Hepatocyte (in vitro differentiated cells): ENCODE data around the gene GRIN3A. TPM values are rescaled to one million over a fixed set of nuclear protein-coding genes. Genes with fewer than 3 reads are reported as not detected.

Experiments
- DNase-seq: peaks from one replicate; pipeline ENCODE4 v3.0.0-alpha.2; 2016; ENCODE audit warnings: low spot score
- H2AFZ ChIP-seq: fragments of 200-600 bp; sonication (generic); 2 replicates; pipeline ENCODE4 v1.6.0; 2016; ENCODE audit warnings: antibody characterized with exemption, mild to moderate bottlenecking
- H3K27ac ChIP-seq: fragments of 200-600 bp; sonication (generic); 2 replicates; pipeline ENCODE4 v1.5.1; 2016; ENCODE audit warnings: mild to moderate bottlenecking
- H3K27me3 ChIP-seq: fragments of 200-600 bp; sonication (generic); 2 replicates; pipeline ENCODE4 v1.6.1; 2016
- H3K36me3 ChIP-seq: fragments of 200-600 bp; sonication (generic); replicated peaks from 2 replicates; pipeline ENCODE4 v1.5.1; 2016; ENCODE audit warnings: low read depth; ENCODE audit not compliant: insufficient read depth
- H3K4me1 ChIP-seq: fragments of 200-600 bp; sonication (generic); 2 replicates; pipeline ENCODE4 v1.5.1; 2016; ENCODE audit warnings: mild to moderate bottlenecking, moderate library complexity; ENCODE audit not compliant: insufficient read depth
- H3K4me2 ChIP-seq: fragments of 200-600 bp; sonication (generic); 2 replicates; pipeline ENCODE4 v1.6.0; 2016
- H3K4me3 ChIP-seq: fragments of 200-600 bp; sonication (generic); 2 replicates; pipeline ENCODE4 v1.5.1; 2016; ENCODE audit warnings: mild to moderate bottlenecking
- H3K79me2 ChIP-seq: fragments of 200-600 bp; sonication (generic); 2 replicates; pipeline ENCODE4 v1.6.0; 2017; ENCODE audit warnings: mild to moderate bottlenecking
- H3K9me2 ChIP-seq: fragments of 200-600 bp; sonication (generic); replicated peaks from 2 replicates; pipeline ENCODE4 v1.6.0; 2017; ENCODE audit warnings: mild to moderate bottlenecking; ENCODE audit not compliant: insufficient read depth
- H3K9me3 ChIP-seq: fragments of 200-600 bp; sonication (generic); 2 replicates; pipeline ENCODE4 v1.5.1; 2016; ENCODE audit warnings: low read depth, mild to moderate bottlenecking
- H4K20me1 ChIP-seq: fragments of 200-600 bp; sonication (generic); 2 replicates; pipeline ENCODE4 v1.6.0; 2016; ENCODE audit warnings: mild to moderate bottlenecking; ENCODE audit not compliant: insufficient read depth, poor library complexity, severe bottlenecking
- CTCF ChIP-seq: fragments of 200-600 bp; sonication (generic); IDR thresholded peaks from 2 replicates; pipeline ENCODE4 v1.5.1; 2016; ENCODE audit warnings: antibody characterized with exemption, mild to moderate bottlenecking; ENCODE audit not compliant: poor library complexity
- EZH2 ChIP-seq: fragments of 200-600 bp; sonication (generic); IDR thresholded peaks from 2 replicates; pipeline ENCODE4 v1.6.1; 2016; ENCODE audit warnings: antibody characterized with exemption, mild to moderate bottlenecking, borderline replicate concordance
- EZH2phosphoT487 ChIP-seq: fragments of 200-600 bp; sonication (generic); IDR thresholded peaks from one replicate; pipeline ENCODE4 v1.6.1; 2018; ENCODE audit warnings: antibody characterized with exemption, mild to moderate bottlenecking, low read depth, moderate library complexity; ENCODE audit not compliant: unreplicated experiment, severe bottlenecking
- WGBS: methylation state at CpG from one replicate; pipeline ENCODE4 v1.1.6; 2016; ENCODE audit warnings: low lambda C conversion rate; ENCODE audit errors: missing lambda C conversion rate; 5-methylcytosine and 5-hydroxymethylcytosine counted together
- polyA plus RNA-seq: library from polyadenylated mRNA; unstranded; fragments of >200 nt; fragmentation: Nextera tagmentation; extraction: Ambion mirVana; gene quantifications from 2 replicates; pipeline ENCODE4 v1.2.1, GENCODE V29; 2016
- total RNA-seq: library from RNA; depleted of rRNA; stranded (reverse); fragments of >200 nt; gene quantifications from 2 replicates; pipeline ENCODE4 v1.2.3, GENCODE V29; 2014

Gene GRIN3A
- total and polyA plus RNA-seq, 2 experiments from 2014 or later, result 0.10 TPM; not detected in 1

- H3K4me3 ChIP-seq, result no peak overlapping the region
- no peaks in the 10 kb centered on the region for H3K9me3 ChIP-seq
- no peaks in the 10 kb centered on the region for H3K4me1 ChIP-seq
- no peak overlapping the region for H3K27ac ChIP-seq
- no peak overlapping the region for H3K4me2 ChIP-seq
- WGBS, result 81% methylated on average over 6 of the region's 6 CpGs
- no peaks in the 10 kb centered on the region for H4K20me1 ChIP-seq
- no peaks in the 10 kb centered on the region for H3K36me3 ChIP-seq
- no peaks in the 10 kb centered on the region for H3K9me2 ChIP-seq
- no peaks in the 10 kb centered on the region for H3K27me3 ChIP-seq
- no peaks in the 10 kb centered on the region for H3K79me2 ChIP-seq
- no peak for DNase-seq
- H2AFZ ChIP-seq, result no peak overlapping the region
- no peak for TF ChIP-seq EZH2phosphoT487
- TF ChIP-seq EZH2, result no peak
- no peak for TF ChIP-seq CTCF
Measured at GRCh38 chr9:101524371-101524770, 214.1 kb downstream of the GRIN3A start.

Other genes with a start within 250 kb of the GRIN3A start
- 20.1 and 21.7 TPM in 2 replicates for gene RNF20, start 204.8 kb downstream of the GRIN3A start, total RNA-seq
- gene RNF20, start 204.8 kb downstream of the GRIN3A start, polyA plus RNA-seq, result 19.0 and 20.2 TPM in 2 replicates
- not detected in 2 replicates for gene PPP3R2, start 143.7 kb downstream of the GRIN3A start, total RNA-seq
- gene PPP3R2, start 143.7 kb downstream of the GRIN3A start, polyA plus RNA-seq, result not detected in 2 replicates